ENCODE data around the gene ESR2.

The ESR2 gene

DNA sequence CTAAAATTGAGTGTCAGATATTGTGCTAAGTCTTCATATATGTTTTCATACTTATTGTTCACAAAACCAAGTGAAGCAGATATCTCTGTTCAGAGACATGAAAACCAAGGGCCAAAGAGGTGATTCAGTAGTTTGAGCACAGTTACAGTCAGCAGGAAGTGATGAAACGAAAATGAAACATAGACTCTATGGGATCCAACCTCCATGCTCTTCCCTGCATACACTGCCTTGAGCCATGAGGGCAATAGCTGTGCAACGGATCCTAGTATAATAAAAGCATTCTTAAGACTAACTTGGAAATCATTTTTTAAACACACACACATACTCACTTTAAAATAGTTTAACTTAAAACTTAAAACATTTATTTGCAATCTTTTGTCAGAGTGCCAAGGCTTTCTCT, 27.9 kb downstream of the ESR2 start:
- DNase-seq (ENCODE audit: low read depth): peak; percentile 12

DNA sequence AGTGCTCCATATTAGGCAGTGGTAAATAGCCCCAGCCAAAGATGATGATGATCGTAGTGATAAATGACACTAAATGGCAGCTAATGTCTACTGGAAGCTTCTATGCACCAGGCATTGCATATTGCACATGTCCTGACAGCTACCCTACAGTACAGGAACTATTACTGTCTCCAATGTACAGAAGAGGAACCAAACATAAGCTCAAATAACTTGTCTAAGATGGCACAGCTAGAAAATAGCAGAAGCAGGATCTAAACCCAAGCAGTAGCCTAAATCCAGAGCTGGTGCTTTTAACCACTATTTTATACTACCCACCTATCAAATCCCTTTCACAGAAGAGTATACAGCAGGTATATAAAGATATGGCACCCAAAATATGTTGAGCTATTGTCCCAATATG, 28.9 kb downstream of the ESR2 start:
- DNase-seq (ENCODE audit: low read depth): no peak

DNA sequence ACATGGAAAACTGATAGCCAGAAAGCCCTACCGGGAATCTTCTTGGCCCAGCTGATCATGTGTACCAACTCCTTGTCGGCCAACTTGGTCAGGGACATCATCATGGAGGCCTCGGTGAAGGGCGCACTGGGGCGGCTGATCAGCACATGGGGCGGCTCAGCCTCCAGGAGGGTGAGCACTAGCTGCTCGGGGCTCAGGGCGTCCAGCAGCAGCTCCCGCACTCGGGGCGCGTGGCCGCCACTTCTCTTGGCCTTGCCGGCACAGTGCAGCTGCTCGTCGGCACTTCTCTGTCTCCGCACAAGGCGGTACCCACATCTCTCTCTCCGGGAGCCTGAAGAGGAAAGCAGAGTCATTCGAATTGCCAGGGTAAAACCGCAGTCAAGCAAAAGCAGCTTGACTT, 33.8 kb downstream of the ESR2 start:
- DNase-seq (ENCODE audit: low read depth): no peak

DNA sequence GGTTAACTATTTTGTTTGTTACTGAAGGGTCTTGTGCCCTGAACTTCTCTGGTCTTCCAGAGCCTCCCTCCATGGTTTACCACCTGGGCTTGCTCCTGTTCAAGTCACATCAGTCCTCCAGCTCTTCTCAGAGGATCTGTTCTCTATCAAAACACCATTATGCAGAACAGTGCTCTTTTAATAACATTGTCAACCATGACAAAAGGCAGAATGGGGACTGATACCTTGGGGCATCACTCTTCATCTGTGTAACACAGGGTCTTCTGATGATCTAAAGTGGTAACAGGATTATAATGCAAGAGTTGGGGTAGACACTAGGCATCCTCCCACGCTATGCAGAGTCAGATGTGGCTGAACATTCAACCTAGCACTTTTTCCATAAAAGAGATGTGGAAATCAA, 38.4 kb downstream of the ESR2 start:
- DNase-seq (ENCODE audit: low read depth): no peak

DNA sequence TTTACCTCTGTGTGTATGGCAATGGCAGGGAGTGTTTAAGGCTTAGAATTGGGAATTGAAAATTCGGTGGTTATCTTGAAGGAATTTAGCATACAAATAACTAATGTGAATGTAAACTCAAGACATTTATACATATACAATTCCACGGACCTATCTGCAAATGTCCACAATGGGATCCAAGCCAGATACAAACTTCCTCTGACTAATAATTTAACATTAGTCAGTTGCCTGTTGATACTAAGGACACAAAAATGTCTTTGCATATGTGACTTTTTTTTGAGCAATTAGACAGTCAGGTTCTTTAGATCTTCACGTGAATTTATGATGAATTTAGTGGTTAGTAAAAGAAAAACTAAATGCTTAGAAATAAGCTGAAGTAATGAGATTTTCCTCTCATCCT, 40.5 kb downstream of the ESR2 start:
- no peak for DNase-seq (ENCODE audit: low read depth)

DNA sequence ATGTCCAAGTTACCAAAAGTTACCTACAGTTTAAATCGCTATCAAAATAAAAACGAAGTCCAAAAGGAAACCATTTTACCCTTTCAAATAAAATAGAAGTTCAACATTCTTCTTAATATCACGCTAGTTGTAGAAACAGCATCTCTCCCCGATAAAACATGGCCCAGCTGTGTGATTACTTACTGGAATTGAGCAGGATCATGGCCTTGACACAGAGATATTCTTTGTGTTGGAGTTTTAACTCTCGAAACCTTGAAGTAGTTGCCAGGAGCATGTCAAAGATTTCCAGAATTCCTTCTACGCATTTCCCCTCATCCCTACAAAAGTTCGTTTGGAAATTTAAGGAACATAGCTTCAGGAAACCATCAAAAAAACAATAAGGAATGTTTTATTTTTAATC, 44.8 kb downstream of the ESR2 start:
- no peak for DNase-seq (ENCODE audit: low read depth)

DNA sequence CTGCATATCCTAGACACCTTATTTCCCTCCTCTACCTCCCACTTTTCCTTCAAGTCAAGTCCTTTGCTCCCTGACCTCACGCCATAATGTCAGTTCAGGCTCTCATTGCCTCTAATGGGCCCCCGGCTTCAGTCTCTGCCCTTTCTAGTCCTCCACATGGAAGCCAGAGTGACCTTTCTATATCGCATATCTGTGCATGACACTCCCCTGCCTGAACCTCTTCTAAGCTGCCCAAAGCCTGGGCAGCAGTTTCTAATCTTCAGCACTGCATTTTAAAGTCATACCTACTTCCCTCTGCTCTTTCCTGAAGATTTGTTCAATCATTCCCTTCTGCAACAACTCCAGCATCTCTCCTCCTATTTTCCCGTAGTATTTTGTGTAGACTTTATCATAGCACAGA, 45.5 kb downstream of the ESR2 start:
- no peak for DNase-seq (ENCODE audit: low read depth)

DNA sequence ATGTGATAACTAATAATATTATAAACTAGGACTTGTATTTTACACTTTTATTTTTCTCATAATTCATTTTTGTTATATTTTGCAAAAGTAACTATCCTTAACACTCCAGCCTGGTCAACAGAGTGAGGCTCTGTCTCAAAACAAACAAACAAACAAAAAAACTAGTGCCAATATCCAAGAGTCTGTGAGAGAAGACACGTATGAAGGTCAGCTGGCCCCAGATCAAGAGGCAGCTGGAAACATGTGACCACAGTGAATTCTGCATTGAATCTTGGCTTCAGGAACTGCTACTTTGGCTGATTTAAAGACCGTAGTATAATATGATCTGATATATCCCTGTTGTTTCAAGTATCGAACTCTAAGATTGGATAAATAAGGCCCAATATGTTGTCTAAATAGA, 47.0 kb downstream of the ESR2 start:
- no peak for DNase-seq (ENCODE audit: low read depth)

DNA sequence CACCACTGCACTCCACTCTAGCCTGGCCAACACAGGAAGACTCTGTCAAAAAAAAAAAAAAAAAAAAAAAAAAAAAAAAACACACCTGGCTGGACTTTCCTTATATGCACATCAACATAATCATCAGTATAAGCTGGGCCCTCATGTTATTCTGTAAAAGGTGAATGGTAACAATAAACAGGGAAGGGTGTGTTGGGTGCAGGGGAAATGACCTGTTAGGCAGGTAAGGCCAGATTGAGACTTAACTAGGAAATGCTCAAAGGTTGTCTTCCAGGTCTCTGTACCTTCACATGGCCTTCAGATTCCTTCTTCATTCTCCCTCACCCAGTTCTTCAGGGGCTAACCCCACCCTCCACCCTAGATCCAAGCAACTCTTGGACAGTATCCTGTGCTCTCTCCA, 47.5 kb downstream of the ESR2 start:
- DNase-seq (ENCODE audit: low read depth): no peak

DNA sequence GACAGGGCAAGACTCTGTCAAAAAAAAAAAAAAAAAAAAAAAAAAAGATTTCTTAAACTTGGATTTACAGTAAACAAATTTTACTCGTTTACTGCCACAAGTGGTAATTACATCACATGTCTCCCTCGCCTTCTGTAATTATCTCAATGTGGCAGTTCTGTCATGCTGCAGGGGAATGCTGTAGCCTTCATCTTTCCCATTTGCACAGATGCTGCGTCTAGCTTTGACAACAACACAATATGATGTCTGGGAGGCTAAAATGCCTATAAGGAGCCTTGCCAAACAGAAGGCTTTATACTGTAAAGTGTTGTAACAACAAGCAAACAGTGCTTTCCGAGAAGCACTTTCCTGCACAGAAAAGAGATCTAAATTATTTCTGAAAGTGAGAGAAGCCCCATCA, 48.7 kb downstream of the ESR2 start:
- DNase-seq (ENCODE audit: low read depth): no peak

DNA sequence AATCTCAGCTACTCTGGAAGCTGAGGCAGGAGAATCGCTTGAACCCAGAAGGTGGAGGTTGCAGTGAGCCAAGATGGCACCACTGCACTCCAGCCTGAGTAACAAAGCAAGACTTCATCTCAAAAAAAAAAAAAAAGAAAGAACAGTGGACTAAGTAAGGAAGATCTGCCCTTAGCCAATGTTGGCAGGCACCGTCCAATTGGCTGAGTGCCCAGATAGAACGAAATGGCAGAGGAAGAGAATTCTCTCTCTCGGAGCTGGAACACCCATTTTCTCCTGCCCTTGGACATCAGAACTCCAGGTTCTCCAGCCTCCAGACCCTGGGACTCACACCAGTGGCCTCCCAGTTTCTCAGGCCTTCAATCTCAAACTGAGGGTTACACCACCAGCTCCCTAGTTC, 49.9 kb downstream of the ESR2 start:
- no peak for DNase-seq (ENCODE audit: low read depth)

DNA sequence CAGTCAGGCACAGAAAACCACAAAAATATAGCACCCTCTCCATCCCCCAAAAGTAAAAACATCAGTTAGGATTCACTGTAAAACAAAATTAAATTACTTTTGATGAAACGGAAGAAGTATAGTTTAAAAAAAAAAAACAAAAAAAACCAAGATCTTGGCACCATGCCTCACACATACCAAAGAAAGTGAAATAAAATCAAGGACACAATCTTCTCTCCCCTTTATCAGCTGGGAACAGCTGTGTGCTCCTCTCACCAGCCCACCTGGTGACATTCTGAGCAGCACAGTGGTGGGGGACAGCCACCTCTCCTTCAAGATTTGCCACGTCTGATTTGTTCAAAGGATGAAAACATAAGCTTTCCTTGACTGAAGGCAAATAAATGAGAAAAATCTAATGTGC, 55.5 kb downstream of the ESR2 start:
- no peak for DNase-seq (ENCODE audit: low read depth)

DNA sequence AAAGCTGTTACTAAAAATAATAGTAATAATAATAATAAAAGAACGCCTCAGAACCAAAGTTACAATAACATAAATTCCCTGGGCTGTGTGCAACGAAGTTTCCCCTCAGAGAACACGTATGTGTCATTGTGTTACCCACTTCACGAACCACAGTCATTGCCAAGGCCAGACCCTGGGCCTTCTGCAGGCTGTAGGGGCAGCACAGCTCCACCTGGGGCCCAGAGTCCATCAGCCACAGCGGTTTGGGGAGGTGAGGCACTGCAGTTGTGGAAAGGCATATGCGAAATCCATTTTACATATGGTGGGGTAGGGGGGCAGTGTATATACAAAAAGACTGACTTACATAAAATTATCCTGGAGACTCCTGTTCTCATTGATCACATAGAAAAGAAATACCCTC, 56.1 kb downstream of the ESR2 start:
- DNase-seq (ENCODE audit: low read depth): no peak

DNA sequence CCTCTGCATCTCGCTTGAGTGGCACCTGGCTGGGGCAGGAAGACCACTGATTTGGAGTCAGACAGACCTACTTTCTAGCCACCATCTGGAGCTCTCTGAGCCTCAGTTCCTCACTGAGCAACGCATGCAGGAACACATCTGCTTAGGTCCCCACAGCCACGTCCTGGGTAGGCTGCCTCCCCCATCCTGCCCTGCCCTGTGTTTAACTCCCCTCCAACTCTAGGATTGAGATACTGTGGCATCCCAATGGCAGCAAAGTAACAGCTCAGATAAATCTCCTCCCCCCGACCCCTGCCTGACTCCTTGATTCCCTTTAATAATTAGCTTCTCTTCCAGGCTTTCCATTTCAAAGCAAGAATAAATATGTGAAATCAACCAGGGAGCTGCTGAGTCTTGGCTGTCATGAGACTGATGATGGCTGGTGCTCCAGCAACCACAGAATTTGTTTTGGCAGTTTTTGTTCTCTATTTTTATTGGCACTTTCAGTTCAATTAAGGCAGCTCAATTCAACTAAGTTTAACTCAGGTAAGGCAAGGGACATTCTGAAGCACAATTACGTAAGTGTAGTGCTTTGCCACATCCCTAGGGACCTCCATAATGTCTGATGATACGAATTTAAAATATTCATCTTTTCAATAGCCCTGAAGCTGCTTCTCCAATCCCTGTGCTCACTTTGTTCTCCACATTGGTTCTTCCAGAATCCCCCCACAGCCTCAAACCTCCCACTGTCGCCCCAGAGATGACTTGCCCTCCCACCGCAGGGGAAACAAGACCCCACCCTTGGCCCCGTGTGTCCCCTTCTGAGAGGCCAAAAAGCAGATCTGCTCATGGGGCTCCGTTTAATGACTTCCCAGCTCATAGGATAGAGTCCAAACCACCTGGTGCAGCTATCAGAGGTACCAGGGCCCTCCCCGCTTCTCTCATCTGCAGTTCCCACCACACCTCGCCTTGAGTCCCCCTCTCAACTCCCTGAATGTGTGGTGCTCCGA, 58.2 kb downstream of the ESR2 start:
- peak; percentile 12 for DNase-seq (ENCODE audit: low read depth)

DNA sequence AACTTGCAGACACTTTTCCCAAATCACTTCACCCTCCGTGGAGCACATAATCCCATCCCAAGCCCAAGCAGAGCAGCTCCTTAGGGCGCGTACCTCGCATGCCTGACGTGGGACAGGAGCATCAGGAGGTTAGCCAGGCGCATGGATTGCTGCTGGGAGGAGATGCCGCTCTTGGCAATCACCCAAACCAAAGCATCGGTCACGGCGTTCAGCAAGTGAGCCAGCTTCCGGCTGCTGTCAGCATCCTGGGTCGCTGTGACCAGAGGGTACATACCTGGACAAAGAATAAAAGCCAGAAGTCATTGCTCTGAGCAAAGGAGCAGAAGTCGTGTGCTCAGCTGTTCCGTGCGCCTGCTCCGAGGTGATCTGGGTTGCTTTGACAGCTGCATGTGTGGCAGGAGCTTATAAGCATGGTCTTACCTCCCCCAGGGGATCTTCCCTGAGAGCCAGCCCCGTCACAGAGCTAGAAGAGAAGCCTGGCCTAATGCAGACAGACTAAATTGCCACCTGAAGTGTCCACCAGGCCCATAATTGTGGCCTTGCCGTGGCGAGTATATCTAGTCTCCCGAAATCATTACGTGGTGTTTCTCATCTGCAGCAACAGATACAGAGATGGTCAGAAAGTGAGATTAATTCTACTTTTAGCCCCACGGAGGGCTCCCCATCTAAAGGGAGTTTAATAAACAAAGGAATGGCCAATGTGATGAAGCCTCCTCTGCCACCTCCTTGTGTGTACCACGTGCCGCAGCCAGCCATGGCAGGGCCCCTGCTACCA, 59.1 kb downstream of the ESR2 start:
- DNase-seq (ENCODE audit: low read depth): no peak

DNA sequence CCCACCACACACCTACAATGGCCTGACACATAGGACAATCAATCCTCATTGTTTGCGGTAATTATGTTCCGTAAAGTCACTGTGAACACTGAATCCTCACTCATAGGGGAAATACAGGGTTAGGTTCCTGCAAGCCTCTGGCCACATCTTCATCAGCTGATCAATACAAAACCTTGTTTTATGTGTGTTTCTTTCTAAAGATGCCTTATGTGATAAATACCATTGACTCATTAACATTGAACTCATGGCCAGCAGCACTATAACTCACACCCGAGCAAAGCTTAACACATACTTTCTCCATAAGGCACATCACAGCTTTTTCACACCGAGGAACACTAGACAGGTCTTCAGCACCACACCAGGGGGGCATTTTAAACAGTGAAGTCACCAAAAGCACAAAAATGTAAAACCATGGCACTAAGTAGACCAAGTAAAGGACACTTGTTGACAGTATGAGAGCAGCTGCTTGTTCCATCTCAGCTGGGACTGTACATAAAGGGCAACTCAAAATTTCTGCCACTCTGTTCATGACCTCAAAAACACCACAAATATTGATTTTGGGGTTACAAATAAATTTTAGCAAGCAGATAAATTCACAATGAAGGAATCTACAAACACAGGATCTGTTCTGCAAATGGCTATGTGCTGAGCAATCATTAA, 60.5 kb downstream of the ESR2 start:
- DNase-seq (ENCODE audit: low read depth): no peak

DNA sequence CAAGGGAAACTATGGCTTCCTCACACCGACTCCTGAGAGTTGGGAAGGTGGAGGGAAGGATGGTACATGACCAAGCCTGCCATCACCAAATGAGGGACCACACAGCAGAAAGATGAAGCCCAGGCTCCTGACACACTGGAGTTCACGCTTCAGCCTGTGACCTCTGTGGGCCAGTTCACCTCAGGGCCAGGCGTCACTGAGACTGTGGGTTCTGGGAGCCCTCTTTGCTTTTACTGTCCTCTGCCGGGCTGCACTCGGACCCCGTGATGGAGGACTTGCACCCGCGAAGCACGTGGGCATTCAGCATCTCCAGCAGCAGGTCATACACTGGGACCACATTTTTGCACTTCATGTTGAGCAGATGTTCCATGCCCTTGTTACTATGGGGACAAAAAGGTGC, 61.2 kb downstream of the ESR2 start:
- no peak for DNase-seq (ENCODE audit: low read depth)

DNA sequence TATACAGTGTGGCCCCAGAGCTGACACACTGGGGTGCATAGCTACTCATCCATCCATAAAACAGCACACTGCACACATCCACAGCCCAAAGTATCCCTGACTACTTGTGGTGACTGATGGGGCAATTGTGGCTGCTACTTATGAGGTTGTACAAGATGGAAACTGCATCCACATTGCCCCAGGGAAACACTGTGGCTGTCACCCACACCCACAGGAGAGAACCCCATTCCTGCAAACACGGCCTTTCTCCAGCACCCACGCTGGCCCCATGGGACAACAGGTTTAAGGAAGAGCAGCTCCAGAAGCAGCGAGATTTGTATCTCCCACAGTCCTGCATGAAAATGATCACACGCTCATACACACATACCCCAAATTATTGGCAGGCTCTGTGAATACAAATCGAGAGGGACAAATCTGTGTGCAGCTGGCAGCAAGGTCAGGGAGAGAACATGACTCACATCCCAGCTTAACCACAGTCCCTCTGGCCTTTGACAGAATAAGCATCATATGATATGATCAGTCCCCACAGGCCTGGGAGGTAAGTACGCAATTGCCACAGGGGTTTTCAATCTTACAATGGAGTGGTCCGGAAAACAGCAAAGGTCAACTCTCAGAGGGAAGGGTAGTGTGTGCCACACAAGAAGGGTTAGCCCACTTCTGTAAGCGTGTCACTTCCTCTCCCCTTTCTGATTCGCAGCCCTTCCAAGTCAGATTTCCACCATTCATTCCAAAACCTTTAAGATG, 61.9 kb downstream of the ESR2 start:
- DNase-seq (ENCODE audit: low read depth): peak; percentile 79

DNA sequence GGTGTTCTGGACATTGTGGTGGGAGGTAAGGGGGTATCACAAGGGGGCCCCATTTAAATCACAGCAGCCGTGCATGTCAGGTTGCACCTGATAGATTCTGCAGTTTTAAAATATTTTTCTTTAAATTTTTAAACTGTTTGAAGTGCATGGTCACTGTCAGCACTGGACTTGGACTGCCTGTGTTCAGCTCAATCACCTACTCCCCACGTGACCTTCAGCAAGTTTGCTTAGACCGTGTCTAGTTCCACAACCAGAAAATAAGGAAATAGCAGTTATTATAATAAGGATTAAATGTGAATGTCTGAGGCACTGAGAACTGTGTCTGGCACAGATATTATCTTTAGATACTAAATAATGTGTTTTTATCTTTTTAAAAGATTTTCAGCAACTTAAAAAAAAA, 64.7 kb downstream of the ESR2 start:
- DNase-seq (ENCODE audit: low read depth): no peak

DNA sequence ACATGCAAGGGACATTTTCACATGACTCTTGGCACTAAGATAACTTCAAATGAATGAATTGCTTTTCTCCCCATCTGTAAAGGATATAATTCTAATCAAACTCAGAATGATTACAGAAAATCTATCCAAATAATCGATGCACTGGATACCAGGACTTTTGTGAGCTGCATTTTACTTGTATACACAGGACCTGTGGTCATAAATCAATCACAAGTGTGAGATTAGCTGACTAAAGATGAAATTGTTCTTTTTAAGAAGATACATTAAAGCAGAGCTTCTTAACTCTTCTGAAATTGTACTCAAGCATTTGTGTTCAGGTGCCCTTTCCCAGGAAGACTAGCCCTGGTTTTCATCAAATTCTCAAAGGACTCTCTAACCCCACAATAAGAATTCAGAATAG, 66.3 kb downstream of the ESR2 start:
- DNase-seq (ENCODE audit: low read depth): no peak

DNA sequence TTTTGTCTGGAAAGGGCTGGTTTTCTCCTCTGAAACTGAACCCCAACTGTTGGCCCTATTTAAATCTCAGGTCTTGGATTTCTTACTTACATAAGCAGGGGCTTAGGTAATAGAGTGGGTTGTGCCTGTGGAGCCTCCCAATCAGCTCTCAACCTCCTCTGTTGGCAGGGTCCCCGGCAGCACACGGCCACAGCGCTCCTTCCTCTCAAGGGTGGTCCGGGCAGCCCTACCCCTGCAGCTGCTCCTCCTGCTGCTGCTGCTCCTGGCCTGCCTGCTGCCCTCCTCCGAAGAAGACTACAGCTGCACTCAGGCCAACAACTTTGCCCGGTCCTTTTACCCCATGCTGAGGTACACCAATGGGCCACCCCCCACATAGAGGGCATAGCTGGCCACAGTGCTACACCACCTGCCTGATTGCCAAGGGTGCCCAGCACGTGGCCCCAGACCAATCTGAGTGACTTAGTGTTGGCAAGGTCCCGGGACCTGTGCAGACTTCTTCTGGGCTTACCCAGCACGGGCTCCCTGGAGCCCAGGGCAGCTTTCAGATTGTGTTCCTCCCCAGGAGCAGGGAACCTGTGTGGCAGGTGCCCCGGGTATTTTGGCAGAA, 68.9 kb downstream of the ESR2 start:
- no peak for DNase-seq (ENCODE audit: low read depth)

Data from stromal cell of bone marrow (primary cell).